HUES48 (cell line): Measurements from ENCODE around the gene DLST.
"Not testable (repeated sequence)": the region's sequence is repeated elsewhere in the genome, so short reads cannot be mapped to it uniquely, and the experiment has no call there.

Experiments
- H3K27ac ChIP-seq: one replicate; pipeline ENCODE4 v1.7.0; 2013; ENCODE audit warnings: low read depth, low read length, inconsistent platforms
- H3K27me3 ChIP-seq: 2 replicates; pipeline ENCODE4 v1.6.1; 2013; ENCODE audit warnings: mild to moderate bottlenecking, low read length; ENCODE audit not compliant: control insufficient read depth, insufficient read depth
- H3K36me3 ChIP-seq: 2 replicates; pipeline ENCODE4 v1.6.1; 2013; ENCODE audit warnings: low read length; ENCODE audit not compliant: control insufficient read depth, insufficient read depth
- H3K4me1 ChIP-seq: 2 replicates; pipeline ENCODE4 v1.6.1; 2013; ENCODE audit warnings: mild to moderate bottlenecking, low read length; ENCODE audit not compliant: control insufficient read depth, insufficient read depth
- H3K4me3 ChIP-seq: 2 replicates; pipeline ENCODE4 v1.5.1; 2013; ENCODE audit warnings: mild to moderate bottlenecking, low read depth, low read length
- H3K9ac ChIP-seq: 2 replicates; pipeline ENCODE4 v1.6.1; 2013; ENCODE audit warnings: mild to moderate bottlenecking, low read depth, low read length, moderate library complexity
- H3K9me3 ChIP-seq: 2 replicates; pipeline ENCODE4 v1.6.1; 2013; ENCODE audit warnings: low read length; ENCODE audit not compliant: control insufficient read depth, insufficient read depth

DLST gene

GRCh38 chr14:74918380-74918779 lies 36.7 kb downstream of the DLST start:
- Histone ChIP-seq H3K27ac (no peak overlapping the region), H3K27me3 (no peaks in the 10 kb centered on the region), H3K4me3 (no peak overlapping the region), H3K9me3 (no peaks in the 10 kb centered on the region), H3K9ac (no peak overlapping the region), H3K4me1 (no peaks in the 10 kb centered on the region), H3K36me3 (peaks cover 4% of the 10 kb centered on the region)

DNA sequence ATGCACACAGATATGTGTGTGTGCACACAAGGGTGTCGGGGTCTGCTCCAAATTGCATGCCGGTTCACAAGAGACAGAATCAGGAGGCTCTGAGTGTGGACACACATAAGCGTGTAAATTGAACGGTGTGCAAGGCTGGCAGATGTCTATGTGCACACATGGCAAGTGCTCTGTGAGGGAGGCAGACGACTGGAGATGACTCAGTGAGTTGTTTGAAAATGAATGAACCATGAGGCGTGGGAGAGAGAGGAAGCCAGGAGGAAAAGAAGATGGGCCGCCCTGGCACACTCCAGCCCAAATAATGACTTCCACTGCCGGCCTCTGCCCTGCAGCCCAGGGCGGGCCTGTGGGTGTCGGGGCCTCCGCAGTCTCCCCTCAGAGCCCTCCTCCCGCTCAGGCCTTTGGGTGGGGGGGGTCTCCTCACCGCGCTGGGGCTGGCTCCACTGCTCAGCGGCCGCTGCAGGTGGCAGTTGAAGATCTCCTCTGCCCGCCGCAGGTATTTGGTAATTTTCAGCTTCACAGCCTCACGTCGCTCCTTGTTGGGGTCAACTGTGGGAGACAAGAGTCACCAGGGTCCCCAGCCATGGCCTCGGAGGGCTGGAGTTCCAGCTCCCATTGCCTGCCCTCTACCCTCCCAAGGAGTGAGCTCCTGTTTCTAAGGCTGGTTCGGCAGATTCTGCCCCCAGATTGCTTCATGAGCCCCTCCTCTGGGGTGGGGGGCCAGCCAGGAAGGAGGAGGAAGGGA lies 37.9 kb downstream of the DLST start:
- H3K27ac ChIP-seq = no peak overlapping the region
- H3K4me1 ChIP-seq = no peaks in the 10 kb centered on the region
- H3K27me3 ChIP-seq = no peaks in the 10 kb centered on the region
- no peak overlapping the region for H3K4me3 ChIP-seq
- no peaks in the 10 kb centered on the region for H3K9me3 ChIP-seq
- no peak overlapping the region for H3K9ac ChIP-seq
- peaks cover 4% of the 10 kb centered on the region for H3K36me3 ChIP-seq

DNA sequence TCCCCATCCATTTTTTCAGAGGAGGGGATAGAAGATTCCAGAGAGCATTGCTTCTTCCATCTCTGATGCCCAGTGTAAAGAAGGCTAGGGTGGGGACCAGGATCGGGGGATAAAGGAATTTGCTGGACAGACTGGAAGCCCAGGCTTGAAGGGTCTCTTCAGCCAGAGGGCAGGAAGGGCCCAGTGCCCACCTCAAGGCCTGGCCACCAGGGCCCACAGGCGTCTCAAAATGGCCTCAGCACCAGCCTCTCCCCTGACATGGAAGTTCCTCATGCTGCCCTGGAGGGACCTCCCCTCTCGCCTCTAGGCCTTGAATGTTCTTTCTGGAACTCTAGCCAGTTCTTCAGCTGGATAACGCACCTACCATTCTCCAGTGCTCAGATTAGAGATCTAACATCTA lies 38.6 kb downstream of the DLST start:
- no peaks in the 10 kb centered on the region for H3K9me3 ChIP-seq

DNA sequence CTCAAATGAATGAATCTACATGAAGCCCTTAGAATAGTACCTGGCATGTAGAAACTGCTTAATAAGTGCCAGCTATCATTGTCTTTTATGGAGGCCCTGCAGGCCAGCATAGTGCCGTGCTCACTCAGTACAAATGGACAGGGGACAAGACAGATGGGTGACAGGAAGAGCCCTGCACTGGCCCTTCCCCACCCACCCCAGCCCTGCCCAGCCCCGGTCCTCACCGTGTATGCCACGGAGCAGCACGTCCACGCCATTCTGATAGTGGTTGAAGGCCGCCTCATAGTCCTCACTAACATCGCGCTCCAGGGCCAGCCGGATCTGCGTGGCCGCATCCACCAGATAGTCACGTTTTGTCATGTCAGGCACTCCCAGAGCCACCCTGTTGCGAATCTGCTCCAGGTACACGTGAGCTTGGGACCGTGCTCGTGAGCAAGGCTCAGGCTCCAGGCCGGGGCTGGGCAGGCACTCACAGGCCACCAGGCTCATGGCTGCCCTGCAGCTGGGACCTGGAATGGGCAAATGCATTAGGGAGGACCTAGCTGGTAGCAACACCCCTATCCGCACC lies 39.4 kb downstream of the DLST start:
- Histone ChIP-seq H3K4me1 (no peaks in the 10 kb centered on the region), H3K4me3 (no peak overlapping the region), H3K36me3 (peaks cover 4% of the 10 kb centered on the region), H3K9ac (no peak overlapping the region), H3K27me3 (no peaks in the 10 kb centered on the region), H3K9me3 (no peaks in the 10 kb centered on the region), H3K27ac (no peak overlapping the region)

More for the DNA sequence above, 38.6 kb downstream of the DLST start:
- Histone ChIP-seq H3K36me3 (peaks cover 4% of the 10 kb centered on the region), H3K9ac (no peak overlapping the region), H3K4me3 (no peak overlapping the region), H3K27ac (no peak overlapping the region), H3K4me1 (no peaks in the 10 kb centered on the region), H3K27me3 (no peaks in the 10 kb centered on the region)

DNA sequence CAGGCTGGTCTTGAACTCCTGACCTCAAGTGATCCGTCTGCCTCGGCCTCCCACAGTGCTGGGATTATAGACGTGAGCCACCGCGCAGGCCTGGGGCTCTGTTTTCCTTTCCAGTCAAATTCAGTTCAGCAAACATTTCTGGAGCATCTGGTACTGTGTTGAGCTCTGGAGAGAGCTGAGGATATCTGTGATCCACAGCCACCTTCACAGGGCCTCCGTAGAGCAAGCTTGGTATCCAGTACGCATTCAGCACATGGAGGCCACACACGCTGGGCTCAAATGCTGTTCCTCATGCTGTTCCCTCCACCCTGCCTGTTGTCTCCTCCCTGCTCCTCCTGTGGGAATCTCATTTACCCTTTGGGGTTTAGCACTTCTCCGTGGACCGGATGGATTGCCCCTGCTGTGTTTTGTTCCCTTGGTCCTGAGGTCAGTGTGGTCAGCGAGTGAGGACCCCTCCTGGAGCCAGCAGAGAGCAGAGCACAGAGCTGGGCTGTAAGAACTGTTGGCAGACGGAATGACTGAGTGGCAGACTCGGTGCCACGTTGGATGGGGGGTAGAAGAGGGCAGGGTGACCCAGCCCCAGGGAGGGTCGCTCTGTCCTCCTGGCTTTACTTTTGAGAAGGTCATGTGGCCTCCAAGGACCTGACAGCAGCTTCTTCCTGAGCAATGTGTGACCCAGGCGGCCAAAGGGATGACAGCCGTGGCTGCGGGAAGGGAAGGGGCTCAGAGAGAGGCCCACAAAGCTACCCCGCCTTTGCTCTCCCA lies 40.5 kb downstream of the DLST start:
- H3K9ac ChIP-seq = peak overlapping the region; percentile 78

DNA sequence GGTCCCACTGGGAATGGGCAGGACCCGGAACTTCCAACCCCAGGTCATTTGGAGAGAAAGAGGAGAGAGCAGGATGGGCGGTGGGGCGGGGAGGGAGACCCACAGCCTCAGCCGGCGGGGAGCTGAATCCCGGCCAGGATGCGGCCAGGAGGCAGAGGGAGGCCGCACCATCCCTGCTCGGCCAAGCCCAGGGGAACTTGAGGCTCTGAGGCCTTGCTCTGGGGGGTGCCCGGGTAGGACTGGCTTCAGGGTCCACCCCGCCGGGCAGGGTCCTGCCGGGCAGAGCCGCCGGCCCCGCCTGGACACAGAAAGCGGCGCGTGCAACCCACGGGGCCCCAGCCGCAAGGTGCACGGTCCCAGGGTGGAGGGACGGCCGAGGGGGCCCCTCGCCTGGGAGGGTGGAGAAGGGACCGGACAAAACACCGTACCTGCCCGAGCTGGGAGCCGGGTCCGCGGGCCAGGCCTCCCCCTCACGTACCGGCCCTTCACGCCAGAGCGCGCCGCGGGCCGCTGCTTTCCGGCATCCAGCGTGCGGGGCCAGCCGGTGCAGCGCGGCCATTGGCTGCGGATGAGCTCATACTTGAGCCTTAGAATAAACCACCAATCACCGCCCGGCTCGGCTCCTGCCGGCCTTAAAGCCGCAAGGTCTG lies 41.2 kb downstream of the DLST start, which contains the start of gene RPS6KL1:
Gene RPS6KL1 (minus strand): TSS at position 509 of the 650 bp plus-strand sequence. CDS start 1,719 bp downstream, outside the sequence.
- Histone ChIP-seq H3K36me3 (peaks cover 4% of the 10 kb centered on the region), H3K9ac (peak within 1 kb of the TSS; percentile 78), H3K9me3 (no peaks in the 10 kb centered on the region), H3K27me3 (no peaks in the 10 kb centered on the region), H3K27ac (peak within 1 kb of the TSS; percentile 40), H3K4me3 (peak within 1 kb of the TSS; percentile 86), H3K4me1 (no peaks in the 10 kb centered on the region)

More for the DNA sequence above, 40.5 kb downstream of the DLST start:
- Histone ChIP-seq H3K4me3 (peak overlapping the region; percentile 86), H3K4me1 (no peaks in the 10 kb centered on the region), H3K9me3 (no peaks in the 10 kb centered on the region), H3K36me3 (peaks cover 4% of the 10 kb centered on the region), H3K27ac (no peak overlapping the region), H3K27me3 (no peaks in the 10 kb centered on the region)

GRCh38 chr14:74924061-74924460 lies 42.3 kb downstream of the DLST start:
- Histone ChIP-seq H3K27me3 (no peaks in the 10 kb centered on the region), H3K27ac (no peak overlapping the region), H3K9ac (no peak overlapping the region), H3K4me1 (no peaks in the 10 kb centered on the region), H3K9me3 (no peaks in the 10 kb centered on the region), H3K36me3 (peaks cover 3% of the 10 kb centered on the region), H3K4me3 (no peak overlapping the region)

DNA sequence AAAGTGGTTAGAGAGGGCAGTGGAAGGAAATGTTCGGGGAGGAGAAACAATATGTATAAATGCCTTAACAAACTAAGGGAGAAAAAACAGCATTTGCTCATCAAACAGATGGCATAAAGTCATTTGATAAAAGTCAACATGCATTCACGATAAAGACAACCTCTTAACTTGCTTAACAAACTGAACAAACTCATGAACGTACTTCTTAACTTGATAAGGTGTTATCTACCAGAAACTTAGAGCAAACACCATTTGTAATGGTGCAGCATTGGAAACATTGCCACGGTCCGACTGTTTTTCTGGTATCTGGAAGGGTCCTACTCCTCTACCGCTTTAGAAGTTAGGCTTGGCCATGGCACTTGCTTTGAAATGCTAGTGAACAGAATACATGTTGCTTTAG lies 45.5 kb downstream of the DLST start:
- Histone ChIP-seq H3K27ac (no peak overlapping the region), H3K4me1 (no peaks in the 10 kb centered on the region), H3K4me3 (no peak overlapping the region)

DNA sequence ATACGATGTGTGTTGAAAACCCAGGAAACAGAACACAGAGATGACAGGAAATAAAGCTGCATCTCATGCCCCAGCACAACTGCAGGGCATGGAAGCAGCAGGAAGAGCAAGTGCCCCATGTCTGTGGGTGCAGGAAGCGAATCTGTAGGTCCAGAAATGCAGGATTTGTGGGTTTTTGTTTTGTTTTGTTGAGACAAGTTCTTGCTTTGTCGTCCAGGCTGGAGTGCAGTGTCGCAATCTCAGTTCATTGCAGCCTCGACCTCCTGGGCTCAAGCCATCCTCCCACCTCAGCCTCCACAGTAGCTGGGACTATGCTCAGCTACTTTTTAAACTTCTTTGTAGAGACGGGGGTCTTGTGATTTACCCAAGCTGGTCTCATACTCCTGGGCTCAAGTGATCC lies 47.5 kb downstream of the DLST start:
- H3K27ac ChIP-seq = no peak overlapping the region
- H3K4me3 ChIP-seq = no peak overlapping the region
- no peaks in the 10 kb centered on the region for H3K27me3 ChIP-seq
- H3K36me3 ChIP-seq = no peaks in the 10 kb centered on the region
- H3K4me1 ChIP-seq = no peaks in the 10 kb centered on the region
- H3K9me3 ChIP-seq = no peaks in the 10 kb centered on the region
- no peak overlapping the region for H3K9ac ChIP-seq

More for the DNA sequence above, 45.5 kb downstream of the DLST start:
- Histone ChIP-seq H3K27me3 (no peaks in the 10 kb centered on the region), H3K9ac (no peak overlapping the region), H3K9me3 (no peaks in the 10 kb centered on the region), H3K36me3 (no peaks in the 10 kb centered on the region)

- H3K36me3 ChIP-seq, H3K4me3 ChIP-seq, H3K4me1 ChIP-seq, H3K9me3 ChIP-seq, H3K27me3 ChIP-seq, H3K9ac ChIP-seq, H3K27ac ChIP-seq: not testable (repeated sequence)
These were observed 50.0 kb downstream of the DLST start for GRCh38 chr14:74931744-74932143.
